Measurements from ENCODE around the gene SERPING1. TPM values are rescaled to one million over a fixed set of nuclear protein-coding genes. Genes with fewer than 3 reads are reported as not detected.

SERPING1 gene
- total RNA-seq, 1 experiment from 2014 or later: not detected

DNA sequence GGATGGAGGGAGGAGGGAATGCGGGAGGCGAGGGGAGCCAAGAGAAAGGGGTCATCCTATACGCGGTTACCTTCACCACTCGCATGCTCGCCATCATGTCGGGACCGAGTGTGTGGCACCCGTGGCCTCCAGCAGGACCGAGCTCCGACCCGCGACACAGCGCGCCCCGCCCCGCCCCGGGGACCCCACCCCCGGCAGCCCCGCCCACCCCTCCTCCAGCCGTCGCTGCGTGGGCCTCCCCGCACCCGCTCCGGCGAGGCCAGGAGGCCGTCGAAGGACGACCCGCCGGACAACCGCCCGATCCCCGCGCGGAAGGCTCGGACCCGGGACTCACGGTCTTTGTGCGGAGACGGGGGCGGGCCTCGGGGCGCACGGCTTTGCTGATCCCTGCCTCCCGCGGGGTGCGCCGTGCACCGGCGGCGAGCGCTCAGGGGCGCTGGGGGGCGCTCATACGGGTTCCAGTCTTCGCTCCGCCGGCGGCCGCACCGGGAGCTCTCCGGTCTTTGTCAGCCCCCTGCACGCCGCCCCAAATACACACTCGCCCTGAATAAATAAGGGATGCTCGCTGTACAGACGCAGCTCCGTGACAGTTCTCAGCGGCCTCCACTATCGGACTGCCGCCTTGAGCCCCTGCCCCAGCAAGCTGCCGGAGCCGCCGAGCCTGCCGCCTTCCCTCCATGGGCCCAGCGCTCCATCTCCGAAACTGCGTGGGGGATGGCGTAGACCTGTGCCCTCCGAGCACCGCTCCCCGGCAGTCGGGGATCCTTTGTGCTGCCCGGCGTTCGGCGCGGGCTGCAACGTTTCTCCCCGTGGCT, 29.8 kb upstream of the SERPING1 start, which contains the start of gene UBE2L6:
Gene UBE2L6, minus strand, starts transcription at position 158 of the 815 bp plus-strand sequence. Its CDS starts 61 bp downstream, at position 97.
- CTCF ChIA-PET: interaction anchor here (0.5 to 9.6 kb wide), 38 partner anchors 10 to 1055 kb away, joined by 3 to 315 read pairs (median 5); no protein-coding TSS in a partner anchor
- peaks cover 34% of the 10 kb centered on the region for H3K4me1 Mint-ChIP-seq (ENCODE audit: insufficient read depth, unreplicated experiment)
- H3K9me3 Mint-ChIP-seq (ENCODE audit: unreplicated experiment): no peaks in the 10 kb centered on the region
- POLR2A ChIA-PET: interaction anchor here (0.6 to 3.1 kb wide), 11 partner anchors 17 to 1607 kb away, joined by 3 to 31 read pairs (median 3); partner anchors contain the start of genes CLP1 and TIMM10
- peak; percentile 34 for DNase-seq (ENCODE audit: unreplicated experiment)
- TF ChIP-seq, protein P1, sequence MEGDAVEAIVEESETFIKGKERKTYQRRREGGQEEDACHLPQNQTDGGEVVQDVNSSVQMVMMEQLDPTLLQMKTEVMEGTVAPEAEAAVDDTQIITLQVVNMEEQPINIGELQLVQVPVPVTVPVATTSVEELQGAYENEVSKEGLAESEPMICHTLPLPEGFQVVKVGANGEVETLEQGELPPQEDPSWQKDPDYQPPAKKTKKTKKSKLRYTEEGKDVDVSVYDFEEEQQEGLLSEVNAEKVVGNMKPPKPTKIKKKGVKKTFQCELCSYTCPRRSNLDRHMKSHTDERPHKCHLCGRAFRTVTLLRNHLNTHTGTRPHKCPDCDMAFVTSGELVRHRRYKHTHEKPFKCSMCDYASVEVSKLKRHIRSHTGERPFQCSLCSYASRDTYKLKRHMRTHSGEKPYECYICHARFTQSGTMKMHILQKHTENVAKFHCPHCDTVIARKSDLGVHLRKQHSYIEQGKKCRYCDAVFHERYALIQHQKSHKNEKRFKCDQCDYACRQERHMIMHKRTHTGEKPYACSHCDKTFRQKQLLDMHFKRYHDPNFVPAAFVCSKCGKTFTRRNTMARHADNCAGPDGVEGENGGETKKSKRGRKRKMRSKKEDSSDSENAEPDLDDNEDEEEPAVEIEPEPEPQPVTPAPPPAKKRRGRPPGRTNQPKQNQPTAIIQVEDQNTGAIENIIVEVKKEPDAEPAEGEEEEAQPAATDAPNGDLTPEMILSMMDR (IDR thresholded peaks at IDR 0.05; ENCODE audit: unreplicated experiment): no peak
- peak within 1 kb of the TSS; percentile 63 for H3K27ac Mint-ChIP-seq (ENCODE audit: low read depth, unreplicated experiment)
- H3K36me3 Mint-ChIP-seq (ENCODE audit: insufficient read depth, unreplicated experiment): peaks cover 6% of the 10 kb centered on the region
- no TSS peak for BruUV-seq (replicated peaks)
- peak within 1 kb of the TSS; percentile 94 for H3K4me3 Mint-ChIP-seq (ENCODE audit: unreplicated experiment)
- H3K27me3 Mint-ChIP-seq (ENCODE audit: insufficient read depth, unreplicated experiment): no peaks in the 10 kb centered on the region
- intact Hi-C loops (cut with micrococcal nuclease): loop anchor here (1.0 to 5.0 kb wide), 6 partner anchors 37 to 946 kb away; partner anchors contain the start of genes MED19, TIMM10 and TMX2

DNA sequence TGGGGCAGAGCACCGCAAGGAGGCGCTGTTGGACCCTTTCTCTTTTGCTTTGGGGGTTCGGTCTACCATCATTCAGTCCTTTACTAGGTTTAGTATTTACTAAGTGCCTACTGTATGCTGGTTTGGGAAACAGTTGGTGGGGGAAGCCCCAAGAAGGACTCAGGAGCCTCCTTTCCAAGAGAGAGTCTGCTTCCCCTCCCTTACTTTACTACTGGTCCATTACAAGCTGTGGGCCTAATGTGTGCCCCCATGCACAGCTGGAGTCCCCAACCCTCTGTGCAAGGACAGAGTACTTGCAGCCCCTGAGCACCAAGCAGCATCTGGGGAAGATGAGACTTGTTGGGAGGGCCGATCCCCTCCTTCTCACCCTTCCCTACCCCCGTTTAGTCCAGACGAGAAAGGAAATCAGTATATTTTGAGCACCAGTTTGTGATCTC, 29.1 kb upstream of the SERPING1 start:
- TF ChIP-seq, protein P1 (IDR thresholded peaks at IDR 0.05; ENCODE audit: unreplicated experiment): peak; percentile 92
- Mint-ChIP-seq H3K4me1 (ENCODE audit: insufficient read depth, unreplicated experiment) (peaks cover 34% of the 10 kb centered on the region), H3K4me3 (ENCODE audit: unreplicated experiment) (peak overlapping the region; percentile 94), H3K36me3 (ENCODE audit: insufficient read depth, unreplicated experiment) (peaks cover 6% of the 10 kb centered on the region), H3K27ac (ENCODE audit: low read depth, unreplicated experiment) (peak overlapping the region; percentile 63), H3K27me3 (ENCODE audit: insufficient read depth, unreplicated experiment) (no peaks in the 10 kb centered on the region), H3K9me3 (ENCODE audit: unreplicated experiment) (no peaks in the 10 kb centered on the region)
- peak; percentile 84 for DNase-seq (ENCODE audit: unreplicated experiment)
- BruUV-seq (replicated peaks): no TSS peak
- ChIA-PET CTCF (interaction anchor here (0.5 to 9.6 kb wide), 51 partner anchors 9 to 1591 kb away, joined by 3 to 315 read pairs (median 4); no protein-coding TSS in a partner anchor), POLR2A (interaction anchor here (0.7 to 3.1 kb wide), 12 partner anchors 18 to 1607 kb away, joined by 3 to 31 read pairs (median 4); partner anchors contain the start of genes CLP1 and TIMM10)
- intact Hi-C loops (cut with micrococcal nuclease): loop anchor here (1.0 to 5.0 kb wide), 5 partner anchors 38 to 945 kb away; partner anchors contain the start of genes MED19, TIMM10 and TMX2

DNA sequence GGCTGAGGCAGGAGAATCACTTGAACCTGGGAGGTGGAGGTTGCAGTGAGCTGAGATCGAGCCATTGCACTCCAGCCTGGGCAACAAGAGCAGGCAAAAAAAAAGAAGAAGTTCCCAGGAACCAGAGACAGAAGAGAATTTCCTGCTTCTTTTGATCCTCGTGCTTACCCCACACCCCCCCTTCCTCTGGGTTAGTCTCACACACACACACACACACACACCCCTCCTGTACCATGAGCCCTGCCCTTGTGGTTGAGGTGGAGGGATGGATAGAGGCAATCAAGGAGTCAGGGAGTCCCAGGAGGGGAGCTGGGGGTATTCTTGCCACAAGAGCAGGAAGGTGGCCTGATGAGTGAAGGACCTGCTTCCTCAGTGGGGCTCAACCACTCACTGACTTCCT, 25.9 kb upstream of the SERPING1 start:
- TF ChIP-seq, protein P1 (IDR thresholded peaks at IDR 0.05; ENCODE audit: unreplicated experiment): no peak
- Mint-ChIP-seq H3K36me3 (ENCODE audit: insufficient read depth, unreplicated experiment) (peaks cover 6% of the 10 kb centered on the region), H3K4me1 (ENCODE audit: insufficient read depth, unreplicated experiment) (peaks cover 18% of the 10 kb centered on the region), H3K27ac (ENCODE audit: low read depth, unreplicated experiment) (no peak overlapping the region), H3K27me3 (ENCODE audit: insufficient read depth, unreplicated experiment) (no peaks in the 10 kb centered on the region), H3K4me3 (ENCODE audit: unreplicated experiment) (no peak overlapping the region), H3K9me3 (ENCODE audit: unreplicated experiment) (no peaks in the 10 kb centered on the region)
- intact Hi-C loops (cut with micrococcal nuclease): no loop called here
- POLR2A ChIA-PET: interaction anchor here (0.9 to 1.2 kb wide), 2 partner anchors 73 to 1006 kb away, joined by 3 to 4 read pairs; no protein-coding TSS in a partner anchor
- no TSS peak for BruUV-seq (replicated peaks)
- DNase-seq (ENCODE audit: unreplicated experiment): no peak
- CTCF ChIA-PET: interaction anchor here (0.5 to 9.6 kb wide), 5 partner anchors 18 to 93 kb away, joined by 3 to 315 read pairs (median 3); no protein-coding TSS in a partner anchor

DNA sequence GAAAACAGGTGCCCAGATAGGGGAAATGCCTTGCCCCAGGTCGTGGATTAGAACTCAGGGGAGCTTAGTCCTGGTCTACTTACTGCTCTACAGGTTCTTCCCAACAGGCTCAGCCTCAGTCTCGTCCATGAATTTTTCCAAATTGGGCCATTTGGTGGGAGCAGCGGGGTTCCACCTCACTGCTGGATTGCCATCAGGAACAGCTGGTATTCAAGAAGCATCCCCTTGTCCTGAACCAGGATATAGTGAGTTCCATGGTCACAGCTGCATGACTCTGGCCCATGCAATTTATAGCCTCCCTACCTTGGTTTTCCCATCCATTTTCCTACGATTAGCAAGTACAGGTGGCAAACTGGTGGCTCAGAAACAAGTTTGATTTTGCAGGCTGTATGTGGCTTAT, 23.4 kb upstream of the SERPING1 start:
- Mint-ChIP-seq H3K27me3 (ENCODE audit: insufficient read depth, unreplicated experiment) (no peaks in the 10 kb centered on the region), H3K36me3 (ENCODE audit: insufficient read depth, unreplicated experiment) (no peaks in the 10 kb centered on the region), H3K4me1 (ENCODE audit: insufficient read depth, unreplicated experiment) (peaks cover 5% of the 10 kb centered on the region), H3K27ac (ENCODE audit: low read depth, unreplicated experiment) (no peak overlapping the region), H3K9me3 (ENCODE audit: unreplicated experiment) (no peaks in the 10 kb centered on the region), H3K4me3 (ENCODE audit: unreplicated experiment) (no peak overlapping the region)
- intact Hi-C loops (cut with micrococcal nuclease): no loop called here
- TF ChIP-seq, protein P1 (IDR thresholded peaks at IDR 0.05; ENCODE audit: unreplicated experiment): no peak
- no TSS peak for BruUV-seq (replicated peaks)
- DNase-seq (ENCODE audit: unreplicated experiment): no peak
- ChIA-PET POLR2A (interaction anchor here (0.7 to 1.1 kb wide), 2 partner anchors 74 to 75 kb away, joined by 3 read pairs; partner anchors contain the start of gene YPEL4), CTCF (interaction anchor here (9.6 kb wide), 1 partner anchor 68 kb away, joined by 315 read pairs; no protein-coding TSS in a partner anchor)
